SK-N-SH treated with all-trans-retinoic acid at 6 μM for 48 hours (cell line): Measurements from ENCODE around the gene PRR23E.

ENCODE experiments used
- ATAC-seq: fragments of 200-7000 bp; cut with Tn5 transposase; 3 replicates; pipeline ENCODE4 v1.9.1; 2020; ENCODE audit warnings: mild to moderate bottlenecking, moderate library complexity
- ARNTL ChIP-seq: fragments of 450-650 bp; formaldehyde crosslinking; IDR thresholded peaks from 2 replicates; pipeline ENCODE4 v1.5.0; 2020; ENCODE audit warnings: low read depth, mild to moderate bottlenecking, moderate library complexity, borderline replicate concordance
- BACH2 ChIP-seq: fragments of 250-450 bp; sonication (Bioruptor Pico); IDR thresholded peaks from 2 replicates; pipeline ENCODE4 v1.9.0; 2021; ENCODE audit warnings: mild to moderate bottlenecking, borderline replicate concordance
- CSDC2 ChIP-seq: fragments of 250-450 bp; sonication (Bioruptor Pico); IDR thresholded peaks from 2 replicates; pipeline ENCODE4 v1.5.0; 2020; ENCODE audit warnings: mild to moderate bottlenecking, moderate library complexity
- CSRNP3 ChIP-seq: fragments of 250-450 bp; sonication (Bioruptor Pico); IDR thresholded peaks from 2 replicates; pipeline ENCODE4 v1.5.1; 2021; ENCODE audit warnings: mild to moderate bottlenecking, moderate library complexity
- ESRRG ChIP-seq: fragments of 250-450 bp; sonication (Bioruptor Pico); IDR thresholded peaks from 2 replicates; pipeline ENCODE4 v1.6.1; 2021; ENCODE audit warnings: mild to moderate bottlenecking
- GLIS3 ChIP-seq: fragments of 250-450 bp; sonication (Bioruptor Pico); IDR thresholded peaks from 2 replicates; pipeline ENCODE4 v1.5.0; 2020; ENCODE audit warnings: mild to moderate bottlenecking, moderate library complexity
- ISL1 ChIP-seq: fragments of 250-450 bp; sonication (Bioruptor Pico); IDR thresholded peaks from 2 replicates; pipeline ENCODE4 v2.1.2; 2022; ENCODE audit warnings: mild to moderate bottlenecking, moderate library complexity
- OSR1 ChIP-seq: fragments of 250-450 bp; sonication (Bioruptor Pico); IDR thresholded peaks from 2 replicates; pipeline ENCODE4 v1.8.0; 2022; ENCODE audit warnings: moderate library complexity, mild to moderate bottlenecking, inconsistent platforms
- PATZ1 ChIP-seq: fragments of 250-450 bp; sonication (Bioruptor Pico); IDR thresholded peaks from 2 replicates; pipeline ENCODE4 v1.8.0; 2020; ENCODE audit warnings: mild to moderate bottlenecking, moderate library complexity, borderline replicate concordance
- PPARA ChIP-seq: fragments of 250-450 bp; sonication (Bioruptor Pico); IDR thresholded peaks from 2 replicates; pipeline ENCODE4 v1.5.0; 2020; ENCODE audit warnings: mild to moderate bottlenecking, borderline replicate concordance
- RARB ChIP-seq: fragments of 250-450 bp; sonication (Bioruptor Pico); IDR thresholded peaks from 2 replicates; pipeline ENCODE4 v1.8.0; 2021; ENCODE audit warnings: mild to moderate bottlenecking, moderate library complexity
- SNAI2 ChIP-seq: fragments of 250-450 bp; sonication (Bioruptor Pico); IDR thresholded peaks from 2 replicates; pipeline ENCODE4 v1.5.0; 2020; ENCODE audit warnings: mild to moderate bottlenecking, moderate library complexity
- TOX ChIP-seq: fragments of 250-450 bp; sonication (Bioruptor Pico); IDR thresholded peaks from 2 replicates; pipeline ENCODE4 v1.8.0; 2021; ENCODE audit warnings: mild to moderate bottlenecking, moderate library complexity, borderline replicate concordance
- TSHZ2 ChIP-seq: fragments of 250-450 bp; sonication (Bioruptor Pico); IDR thresholded peaks from 2 replicates; pipeline ENCODE4 v1.5.0; 2020; ENCODE audit warnings: mild to moderate bottlenecking, moderate library complexity
- ZC3H10 ChIP-seq: fragments of 250-450 bp; sonication (Bioruptor Pico); IDR thresholded peaks from 2 replicates; pipeline ENCODE4 v1.5.1; 2021; ENCODE audit warnings: mild to moderate bottlenecking, moderate library complexity
- ZFP3 ChIP-seq: fragments of 250-450 bp; sonication (Bioruptor Pico); IDR thresholded peaks from 2 replicates; pipeline ENCODE4 v1.5.0; 2020; ENCODE audit warnings: mild to moderate bottlenecking, moderate library complexity
- ZFP30 ChIP-seq: fragments of 450-650 bp; formaldehyde crosslinking; IDR thresholded peaks from 2 replicates; pipeline ENCODE4 v1.5.0; 2022; ENCODE audit warnings: mild to moderate bottlenecking, moderate library complexity
- ZNF565 ChIP-seq: fragments of 450-650 bp; formaldehyde crosslinking; conservative IDR thresholded peaks from 2 replicates; pipeline ENCODE4 v1.5.0; 2020; ENCODE audit warnings: low read depth, mild to moderate bottlenecking, moderate library complexity
- ZNF8 ChIP-seq: fragments of 450-650 bp; formaldehyde crosslinking; IDR thresholded peaks from 2 replicates; pipeline ENCODE4 v1.5.0; 2020; ENCODE audit warnings: mild to moderate bottlenecking, moderate library complexity

Gene PRR23E

GRCh38 chr3:127217596-127218453 lies 24.9 kb downstream of the PRR23E start (continued):
- TF ChIP-seq TSHZ2 (CRISPR knock-in tag) (no peak), GLIS3 (CRISPR knock-in tag) (no peak), CSRNP3 (no peak), RARB (no peak)

- TF ChIP-seq PATZ1 (CRISPR knock-in tag), result no peak
- TF ChIP-seq ZFP30 (CRISPR knock-in tag), result no peak
- TF ChIP-seq GLIS3 (CRISPR knock-in tag), result no peak
- no peak for TF ChIP-seq PPARA (CRISPR knock-in tag)
- TF ChIP-seq TOX (CRISPR knock-in tag), result no peak
- no peak for TF ChIP-seq SNAI2 (CRISPR knock-in tag)
- ATAC-seq, result no peak
Observed at GRCh38 chr3:127218454-127218922, 25.6 kb downstream of the PRR23E start.

- ATAC-seq, result no peak
- no peak for TF ChIP-seq PATZ1 (CRISPR knock-in tag)
- no peak for TF ChIP-seq ZFP3 (CRISPR knock-in tag)
- TF ChIP-seq PPARA (CRISPR knock-in tag), result no peak
- no peak for TF ChIP-seq SNAI2 (CRISPR knock-in tag)
- no peak for TF ChIP-seq ZC3H10
- no peak for TF ChIP-seq ISL1 (CRISPR knock-in tag)
Observed at GRCh38 chr3:127220497-127220896, 27.6 kb downstream of the PRR23E start.

GRCh38 chr3:127221037-127221436 lies 28.1 kb downstream of the PRR23E start:
- no peak for ATAC-seq
- TF ChIP-seq PPARA (CRISPR knock-in tag) (no peak), ZFP30 (CRISPR knock-in tag) (no peak), CSDC2 (no peak), GLIS3 (CRISPR knock-in tag) (no peak), ZNF565 (CRISPR knock-in tag) (no peak)

- ATAC-seq, result no peak
- TF ChIP-seq ZC3H10 (no peak), ZNF8 (CRISPR knock-in tag) (no peak), PPARA (CRISPR knock-in tag) (no peak), SNAI2 (CRISPR knock-in tag) (no peak), OSR1 (CRISPR knock-in tag) (no peak), TSHZ2 (CRISPR knock-in tag) (no peak), RARB (no peak), CSDC2 (no peak), ISL1 (CRISPR knock-in tag) (no peak), BACH2 (no peak), ESRRG (CRISPR knock-in tag) (no peak), ARNTL (CRISPR knock-in tag) (no peak), PATZ1 (CRISPR knock-in tag) (no peak)
Observed at GRCh38 chr3:127221446-127222035, 28.6 kb downstream of the PRR23E start.
